Occipital lobe (tissue), 2 donors: ENCODE data around the gene TRPM4. TPM values are rescaled to one million over a fixed set of nuclear protein-coding genes. Genes with fewer than 3 reads are reported as not detected.
"Not testable (repeated sequence)": the region's sequence is repeated elsewhere in the genome, so short reads cannot be mapped to it uniquely, and the experiment has no call there.

ENCODE experiments used
- DNase-seq: peaks from one replicate; lab custom pipeline; 2025; lab: John Stamatoyannopoulos, UW
- total RNA-seq: library from RNA; depleted of rRNA; stranded (reverse); fragments of >200 nt; gene quantifications from one replicate; pipeline ENCODE4 v1.2.3, GENCODE V29; 2014

TRPM4 gene
- total RNA-seq, 1 donor from 2014 or later = 4.7 TPM

DNA sequence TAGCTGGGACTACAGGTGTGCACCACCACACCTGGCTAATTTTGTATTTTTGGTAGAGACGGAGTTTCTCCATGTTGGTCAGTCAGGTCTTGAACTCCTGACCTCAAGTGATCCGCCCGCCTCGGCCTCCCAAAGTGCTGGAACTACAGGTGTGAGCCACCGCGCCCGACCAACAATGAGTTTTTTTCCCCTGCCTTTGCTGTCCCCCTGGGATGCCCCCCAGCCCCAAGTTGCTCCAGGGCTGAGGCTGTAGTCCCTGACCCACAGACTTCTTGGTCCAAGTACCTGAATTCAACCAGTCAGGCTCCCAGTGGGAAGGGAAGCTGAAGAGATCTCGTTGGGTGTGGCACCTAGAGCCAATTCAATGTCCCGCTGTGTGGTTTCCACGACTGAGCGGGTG is 66.8 kb downstream of the TRPM4 start:
- DNase-seq = not testable (repeated sequence)

DNA sequence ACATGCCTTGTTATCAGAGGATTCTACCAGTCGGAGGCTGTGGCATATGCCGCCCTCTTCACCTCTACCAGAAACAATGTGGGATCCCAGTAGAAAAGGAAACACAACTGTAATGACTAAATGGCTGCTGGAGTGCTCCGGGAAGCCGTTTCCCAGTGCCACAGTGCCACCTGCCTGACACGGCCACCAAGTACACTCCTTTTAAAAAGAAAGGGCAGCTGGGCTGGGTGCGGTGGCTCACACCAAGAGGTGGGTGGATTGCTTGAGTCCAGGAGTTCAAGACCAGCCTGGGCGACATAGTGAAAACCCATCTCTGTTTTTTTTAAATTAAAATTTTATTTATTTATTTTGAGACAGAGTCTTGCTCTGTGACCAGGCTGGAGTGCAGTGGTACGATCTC is 67.3 kb downstream of the TRPM4 start:
- DNase-seq = no peak

DNA sequence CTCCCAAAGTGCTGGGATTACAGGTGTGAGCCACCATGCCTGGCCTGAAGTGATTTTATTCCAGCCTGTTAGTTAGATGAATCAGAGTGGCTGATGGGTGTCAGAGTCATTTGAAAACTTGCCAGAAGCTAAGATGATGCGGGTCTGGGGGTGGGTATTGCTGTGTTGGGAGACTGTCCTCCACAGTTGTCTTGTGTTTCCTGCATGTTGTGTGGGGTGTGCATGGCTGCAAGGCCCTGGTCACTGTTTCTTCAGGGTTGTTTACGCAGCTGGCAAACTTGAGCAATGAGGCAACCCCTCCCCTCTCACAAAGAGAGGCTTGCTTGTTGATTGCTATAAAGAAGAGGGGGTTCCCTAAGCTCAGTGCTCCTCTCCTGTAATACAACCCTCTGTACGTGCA is 71.8 kb downstream of the TRPM4 start:
- no peak for DNase-seq

DNA sequence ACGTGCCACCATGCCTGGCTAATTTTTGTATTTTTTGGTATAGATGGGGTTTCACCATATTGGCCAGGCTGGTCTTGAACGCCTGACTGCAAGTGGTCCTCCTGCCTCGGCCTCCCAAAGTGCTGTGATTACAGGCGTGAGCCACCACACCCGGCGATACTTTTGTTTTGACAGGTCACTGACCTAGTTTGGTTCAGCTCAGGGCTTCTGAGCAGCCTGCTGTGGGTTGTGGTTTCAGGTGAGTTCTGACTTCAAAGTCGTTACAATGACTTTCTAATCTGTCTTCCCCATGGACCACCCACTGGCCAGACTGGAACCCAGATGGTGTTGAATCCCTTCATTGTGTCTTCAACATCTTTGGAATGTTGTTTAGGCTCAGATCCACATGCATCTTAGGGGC is 73.8 kb downstream of the TRPM4 start:
- no peak for DNase-seq

DNA sequence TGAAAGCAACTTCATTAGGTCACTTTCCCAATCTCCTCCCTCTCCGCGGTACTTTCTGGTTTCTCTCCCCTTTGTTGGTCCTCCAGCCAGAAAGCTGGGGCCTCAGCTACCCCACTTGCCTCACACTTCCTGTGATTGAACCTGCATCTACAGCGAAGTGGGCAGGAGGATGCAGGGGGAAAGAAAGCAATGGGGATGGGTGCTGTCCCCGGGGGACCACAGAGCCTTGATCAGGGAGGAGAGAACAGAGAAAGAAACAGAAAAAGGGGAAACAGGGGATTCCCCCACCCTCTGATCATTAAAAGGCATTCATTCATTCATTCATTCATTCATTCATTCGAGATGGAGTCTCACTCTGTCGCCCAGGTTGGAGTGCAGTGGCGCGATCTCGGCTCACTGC is 74.2 kb downstream of the TRPM4 start:
- DNase-seq = no peak

DNA sequence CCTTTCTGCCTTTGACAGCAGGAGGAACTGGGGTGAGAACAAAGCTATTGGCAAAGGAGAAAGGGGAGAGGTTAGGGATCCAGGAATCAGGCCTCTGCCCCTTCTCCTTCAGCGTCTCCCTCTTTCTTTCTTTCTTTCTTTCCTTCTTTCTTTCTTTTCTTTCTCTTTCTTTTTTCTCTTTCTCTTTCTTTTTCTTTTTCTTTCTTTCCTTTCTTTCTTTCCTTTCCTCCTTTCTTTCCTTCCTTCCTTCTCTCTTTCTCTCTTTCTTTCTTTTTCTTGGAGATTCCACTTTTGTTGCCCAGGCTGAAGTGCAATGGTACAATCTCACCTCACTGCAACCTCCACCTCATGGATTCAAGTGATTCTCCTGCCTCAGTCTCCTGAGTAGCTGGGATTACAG is 75.6 kb downstream of the TRPM4 start:
- no peak for DNase-seq

DNA sequence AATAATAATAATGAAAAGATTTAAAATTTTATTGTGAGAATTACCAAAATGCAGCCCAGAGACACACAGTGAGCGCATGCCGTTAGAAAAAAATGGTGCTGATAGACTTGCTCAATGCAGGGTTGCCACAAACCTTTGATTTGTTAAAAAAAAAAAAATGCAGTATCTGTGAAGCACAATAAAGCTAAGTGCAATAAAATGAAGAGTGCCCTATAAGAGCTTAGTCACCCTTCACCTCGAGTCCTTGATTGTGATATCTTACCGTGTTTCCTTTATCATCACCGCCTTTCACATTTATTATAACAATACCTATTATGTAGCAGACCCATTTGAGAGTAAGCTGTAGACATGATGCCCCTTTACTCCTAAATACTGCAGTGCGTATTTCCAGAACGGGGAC is 84.2 kb downstream of the TRPM4 start:
- no peak for DNase-seq

DNA sequence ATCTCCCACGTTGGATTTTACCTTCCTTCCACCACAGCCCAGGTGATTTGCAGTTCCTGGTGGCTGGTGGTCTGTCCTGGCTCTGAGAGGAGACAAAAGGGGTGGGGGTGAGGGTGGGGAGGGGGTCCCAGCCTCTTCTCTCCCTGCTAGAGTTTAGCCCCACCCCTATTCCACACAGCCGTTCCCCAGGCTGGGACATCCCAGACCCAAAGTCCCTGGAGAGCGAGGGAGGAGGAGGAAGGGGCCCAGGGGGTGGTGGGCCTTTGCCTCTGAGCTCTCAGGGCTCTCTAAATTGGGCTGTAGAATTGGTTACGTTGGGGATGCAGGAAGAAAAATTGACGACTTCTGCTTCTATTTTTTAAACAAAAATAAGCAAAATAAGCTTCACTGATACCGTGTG is 85.5 kb downstream of the TRPM4 start:
- no peak for DNase-seq

DNA sequence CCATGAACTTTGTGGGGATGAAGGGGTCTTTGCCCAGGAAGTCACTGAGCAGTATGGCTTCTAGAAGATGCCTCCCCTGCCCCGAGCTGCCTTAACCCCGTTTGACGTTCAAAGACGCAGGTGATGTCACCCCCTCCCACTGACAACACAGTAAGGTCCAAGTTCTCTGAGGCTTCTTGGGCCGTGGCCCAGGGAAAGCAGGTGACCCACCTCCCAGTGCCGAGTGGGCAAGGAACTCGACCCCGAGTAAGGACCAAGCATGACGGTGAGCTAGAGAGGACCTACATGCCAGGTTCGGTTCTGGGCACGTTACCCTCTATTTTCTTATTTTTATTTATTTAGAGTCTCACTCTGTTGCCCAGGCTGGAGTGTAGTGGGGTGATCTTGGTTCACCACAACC is 86.1 kb downstream of the TRPM4 start:
- no peak for DNase-seq

DNA sequence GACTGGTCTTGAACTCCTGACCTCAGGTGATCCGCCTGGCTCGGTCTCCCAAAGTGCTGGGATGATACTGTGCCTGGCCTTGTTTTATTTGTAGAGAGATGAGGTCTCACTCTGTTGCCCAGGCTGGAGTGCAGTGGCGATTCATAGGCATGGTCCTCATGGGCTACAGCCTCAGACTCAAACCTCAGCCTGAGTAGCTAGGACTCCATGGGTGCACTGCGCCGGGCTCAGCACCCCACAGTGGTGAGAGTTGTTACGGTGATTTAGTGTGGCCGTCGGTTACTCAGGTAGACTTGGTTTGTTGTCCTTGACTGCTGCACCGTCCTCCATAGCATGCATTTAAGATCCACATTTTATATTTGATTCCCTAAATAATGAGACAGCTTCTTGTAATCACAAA is 86.7 kb downstream of the TRPM4 start:
- DNase-seq = no peak

DNA sequence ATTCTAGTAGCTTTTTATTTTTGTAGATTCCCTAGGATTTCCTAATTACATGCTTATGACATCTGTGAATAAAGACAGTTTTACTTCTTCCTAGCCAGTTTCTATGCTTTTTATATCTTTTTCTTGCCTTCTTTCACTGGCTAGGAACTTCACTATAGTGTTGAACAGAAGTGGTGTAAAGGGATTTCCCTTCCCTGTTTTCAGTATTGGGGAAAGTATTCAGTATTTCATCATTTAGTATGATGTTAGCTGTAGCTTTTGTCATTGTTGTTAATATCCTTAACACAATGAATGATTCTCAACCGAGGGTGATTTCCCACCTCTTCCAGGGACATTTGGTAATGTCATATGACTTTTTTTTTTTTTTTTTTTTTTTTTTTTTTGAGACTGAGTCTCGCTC is 90.1 kb downstream of the TRPM4 start:
- no peak for DNase-seq

DNA sequence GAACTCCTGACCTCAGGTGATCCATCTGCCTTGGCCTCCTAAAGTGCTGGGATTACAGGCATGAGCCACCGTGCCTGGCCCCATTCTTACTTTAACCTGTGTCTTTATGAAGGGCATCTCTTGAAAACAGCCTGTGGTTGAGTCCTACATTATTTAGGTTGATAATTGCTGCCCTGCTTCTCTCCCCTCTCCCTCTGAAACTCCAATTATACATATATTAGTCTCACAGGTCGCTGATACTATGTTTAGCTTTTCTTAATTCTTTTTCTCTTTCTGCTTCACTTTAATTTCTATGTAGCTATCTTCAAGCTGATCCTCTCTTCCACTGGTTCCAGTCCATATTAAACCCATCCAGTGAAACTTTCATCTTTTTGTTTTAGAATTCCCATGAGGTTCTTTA is 92.3 kb downstream of the TRPM4 start:
- no peak for DNase-seq

DNA sequence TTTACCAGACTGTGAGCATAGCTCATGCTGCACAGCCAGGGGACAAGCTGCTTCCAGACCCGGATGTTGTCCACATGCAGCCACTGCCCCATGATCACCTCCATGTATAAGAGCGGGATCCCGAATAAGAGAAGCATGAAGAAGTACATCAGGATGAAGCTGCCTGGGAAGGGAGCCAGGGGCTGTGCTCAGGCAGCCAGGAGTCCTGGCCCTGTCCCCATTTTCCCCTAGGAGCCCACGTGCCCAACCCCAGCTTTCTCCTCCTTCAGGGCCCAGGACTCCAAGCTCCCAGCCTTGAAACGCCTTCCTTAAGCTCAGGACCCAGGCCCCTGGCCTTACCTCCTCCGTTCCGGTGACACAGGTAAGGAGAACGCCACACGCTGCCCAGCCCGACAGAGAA is 98.1 kb downstream of the TRPM4 start:
- DNase-seq = no peak

DNA sequence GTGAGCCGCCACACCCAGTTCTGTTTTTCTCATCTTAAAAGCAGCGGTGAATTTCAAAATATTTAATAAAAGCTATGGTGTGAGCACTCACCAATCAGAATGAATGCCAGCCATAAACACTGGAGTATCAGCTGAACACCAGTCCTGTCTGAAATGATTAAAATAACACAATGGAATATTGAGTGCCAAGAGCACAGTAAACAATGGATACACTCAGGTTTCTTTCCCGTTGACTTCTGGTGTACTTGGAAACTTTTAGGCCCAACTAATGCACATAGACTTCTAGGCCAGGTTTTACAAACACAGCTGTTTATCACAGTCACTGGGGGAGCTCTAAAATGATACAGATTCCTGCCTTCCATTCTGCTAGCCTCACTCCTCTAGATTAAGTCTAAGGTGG is 99.1 kb downstream of the TRPM4 start:
- DNase-seq = no peak

Other genes starting within 250 kb of the TRPM4 start
- gene DHDH, start 224.1 kb upstream of the TRPM4 start, total RNA-seq = not detected
- gene BAX, start 202.9 kb upstream of the TRPM4 start, total RNA-seq = 12.5 TPM
- gene FTL, start 192.5 kb upstream of the TRPM4 start, total RNA-seq = 677 TPM
- 14.2 TPM for gene GYS1, start 164.5 kb upstream of the TRPM4 start, total RNA-seq
- 81.4 TPM for gene RUVBL2, start 163.9 kb upstream of the TRPM4 start, total RNA-seq
- gene LHB, start 140.7 kb upstream of the TRPM4 start, total RNA-seq = not detected
- not detected for gene CGB3, start 133.5 kb upstream of the TRPM4 start, total RNA-seq
- gene CGB2, start 125.9 kb upstream of the TRPM4 start, total RNA-seq = not detected
- gene CGB1, start 120.9 kb upstream of the TRPM4 start, total RNA-seq = not detected
- gene CGB5, start 113.9 kb upstream of the TRPM4 start, total RNA-seq = not detected
- gene CGB8, start 108.7 kb upstream of the TRPM4 start, total RNA-seq = not detected
- gene CGB7, start 100.0 kb upstream of the TRPM4 start, total RNA-seq = not detected
- not detected for gene NTF4, start 93.0 kb upstream of the TRPM4 start, total RNA-seq
- under 0.01 TPM for gene KCNA7, start 85.1 kb upstream of the TRPM4 start, total RNA-seq
- gene SNRNP70, start 72.3 kb upstream of the TRPM4 start, total RNA-seq = 112 TPM
- 28.7 TPM for gene LIN7B, start 43.4 kb upstream of the TRPM4 start, total RNA-seq
- gene C19orf73, start 38.6 kb upstream of the TRPM4 start, total RNA-seq = 0.47 TPM
- 35.9 TPM for gene PPFIA3, start 38.2 kb upstream of the TRPM4 start, total RNA-seq
- gene HRC, start 2.4 kb upstream of the TRPM4 start, total RNA-seq = 0.47 TPM
- gene SLC6A16, start 167.4 kb downstream of the TRPM4 start, total RNA-seq = not detected
- gene CD37, start 177.6 kb downstream of the TRPM4 start, total RNA-seq = 1.1 TPM
- gene TEAD2, start 204.6 kb downstream of the TRPM4 start, total RNA-seq = 10.0 TPM
- gene DKKL1, start 206.1 kb downstream of the TRPM4 start, total RNA-seq = 2.2 TPM
- not detected for gene KASH5, start 230.5 kb downstream of the TRPM4 start, total RNA-seq